ENCODE data around the gene ANXA2.
"Not testable (repeated sequence)": the region's sequence is repeated elsewhere in the genome, so short reads cannot be mapped to it uniquely, and the experiment has no call there.

ANXA2 gene

DNA sequence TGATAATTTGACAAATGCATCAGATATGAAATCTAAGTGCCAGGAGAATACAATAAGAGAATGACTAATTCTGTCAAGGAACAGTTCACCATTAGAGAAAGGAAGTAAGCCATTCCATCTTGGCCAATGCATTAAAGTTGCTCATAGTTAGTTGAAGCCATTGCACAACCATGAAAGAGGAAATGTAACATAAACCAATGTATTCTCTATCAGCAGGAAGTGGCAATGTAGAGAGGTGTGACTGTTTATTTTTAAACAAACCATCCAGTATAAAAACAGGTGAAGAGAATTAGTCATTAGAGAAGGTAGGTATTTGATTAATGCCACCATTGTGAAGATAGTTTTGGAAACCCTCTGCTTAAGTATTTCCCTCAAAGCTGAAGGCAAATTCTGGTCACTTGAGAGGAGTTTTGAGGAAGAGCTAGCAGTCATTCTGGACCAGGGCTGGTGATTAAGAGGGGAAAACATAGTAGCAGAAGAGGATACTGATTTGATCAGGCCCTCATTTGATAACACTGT, 10.7 kb upstream of the ANXA2 start:
- Histone ChIP-seq H3K27ac (ENCODE audit: low read depth, low read length) (no peak overlapping the region), H3K36me3 (ENCODE audit: insufficient read depth, low read length) (no peaks in the 10 kb centered on the region), H3K27me3 (ENCODE audit: insufficient read depth, low read length) (no peaks in the 10 kb centered on the region), H3K9me3 (ENCODE audit: insufficient read depth, low read depth, low read length) (no peaks in the 10 kb centered on the region), H3K4me1 (ENCODE audit: insufficient read depth, low read length) (peaks cover 19% of the 10 kb centered on the region; the same call in 1 of the 2 replicates), H3K4me3 (ENCODE audit: low read length) (no peak overlapping the region), H3K9ac (ENCODE audit: low read depth, low read length) (no peak overlapping the region)

DNA sequence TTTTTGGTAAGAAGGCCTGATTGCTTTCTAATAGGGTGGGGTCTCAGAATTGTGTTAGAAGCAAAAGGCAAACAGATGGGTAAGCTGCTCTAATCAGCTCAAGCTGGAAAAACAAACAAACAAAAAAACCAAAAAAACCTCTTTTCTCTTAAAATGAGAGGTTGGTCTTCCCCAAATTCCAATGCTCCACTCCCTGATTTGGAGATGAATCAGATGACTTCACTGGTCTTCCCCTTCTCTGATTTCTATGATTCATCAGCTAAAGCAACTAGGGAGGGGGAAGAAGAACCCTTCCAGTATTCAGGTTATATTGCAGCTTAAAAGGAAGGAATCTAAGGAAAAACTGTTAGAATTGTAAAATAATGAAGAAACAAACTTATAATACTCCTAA, 9.6 kb upstream of the ANXA2 start:
- H3K4me3 ChIP-seq (ENCODE audit: low read length): no peak overlapping the region
- no peaks in the 10 kb centered on the region for H3K9me3 ChIP-seq (ENCODE audit: insufficient read depth, low read depth, low read length)
- no peaks in the 10 kb centered on the region for H3K27me3 ChIP-seq (ENCODE audit: insufficient read depth, low read length)
- peaks cover 14% of the 10 kb centered on the region; the same call in 1 of the 2 replicates for H3K4me1 ChIP-seq (ENCODE audit: insufficient read depth, low read length)
- no peak overlapping the region for H3K9ac ChIP-seq (ENCODE audit: low read depth, low read length)
- no peak overlapping the region for H3K27ac ChIP-seq (ENCODE audit: low read depth, low read length)
- no peaks in the 10 kb centered on the region for H3K36me3 ChIP-seq (ENCODE audit: insufficient read depth, low read length)

DNA sequence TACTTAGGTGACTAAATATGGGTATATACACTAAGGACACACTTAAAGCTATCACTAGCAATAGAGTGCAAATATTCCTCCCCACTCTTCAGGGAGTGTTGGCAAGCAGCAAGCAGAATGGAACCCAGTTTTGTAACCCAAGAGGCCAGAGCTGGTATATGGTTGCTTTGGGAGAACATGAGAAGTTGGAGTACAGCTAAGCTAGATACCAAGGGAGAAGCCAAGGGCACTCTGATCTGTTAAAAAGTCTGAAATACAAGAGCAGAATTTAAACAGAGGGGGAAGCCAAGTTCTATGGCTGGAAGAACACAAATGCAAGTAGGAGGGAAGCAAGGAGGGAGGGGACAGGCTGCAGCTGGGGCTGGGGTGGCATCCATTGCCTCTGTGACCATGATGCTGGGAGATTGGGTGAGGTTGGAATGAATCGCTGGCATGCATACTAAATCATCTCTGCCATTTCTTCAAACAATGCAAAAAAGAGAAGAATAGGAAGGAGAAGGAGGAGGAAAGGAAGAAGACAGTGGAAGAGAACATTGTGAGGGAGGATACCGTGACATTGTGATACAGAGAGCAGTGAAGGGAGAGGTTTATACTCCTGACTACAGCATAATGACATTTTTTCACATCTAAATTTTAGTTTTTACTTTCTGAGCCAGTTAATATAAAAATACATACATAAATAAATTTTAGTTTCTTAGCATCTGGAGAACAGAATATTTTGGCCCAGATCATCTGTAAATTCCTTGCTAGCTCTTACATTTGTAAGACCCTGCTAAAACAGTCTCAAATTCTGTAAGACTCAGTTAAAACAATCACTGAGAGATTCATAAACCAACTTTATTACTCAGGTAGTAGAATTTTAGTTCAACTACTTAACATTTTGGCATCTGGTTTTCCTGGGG, 9.0 kb upstream of the ANXA2 start:
- Histone ChIP-seq H3K27ac (ENCODE audit: low read depth, low read length) (no peak overlapping the region), H3K36me3 (ENCODE audit: insufficient read depth, low read length) (no peaks in the 10 kb centered on the region), H3K4me3 (ENCODE audit: low read length) (no peak overlapping the region), H3K9ac (ENCODE audit: low read depth, low read length) (no peak overlapping the region), H3K27me3 (ENCODE audit: insufficient read depth, low read length) (no peaks in the 10 kb centered on the region), H3K4me1 (ENCODE audit: insufficient read depth, low read length) (peaks cover 14% of the 10 kb centered on the region; the same call in 1 of the 2 replicates), H3K9me3 (ENCODE audit: insufficient read depth, low read depth, low read length) (no peaks in the 10 kb centered on the region)
- 92% methylated on average over 1 of the region's 2 CpGs for WGBS

DNA sequence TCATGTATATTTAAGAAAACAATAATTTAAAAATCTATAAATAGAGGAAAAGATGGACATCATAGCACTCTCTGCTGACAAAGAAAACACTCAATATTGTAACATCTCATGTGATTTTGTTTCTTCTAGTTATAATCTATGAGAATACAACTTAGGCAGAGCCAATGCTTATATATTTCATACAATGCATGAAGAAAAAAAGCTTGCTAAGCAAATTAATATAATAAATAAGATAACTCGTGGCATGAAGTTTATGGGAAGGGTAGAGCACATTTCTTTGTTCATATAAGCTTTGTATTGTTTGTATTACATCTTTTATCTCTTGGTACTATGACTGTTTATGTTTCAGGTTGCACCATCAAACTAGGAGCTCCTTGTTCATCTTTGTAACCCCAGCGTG, 7.6 kb upstream of the ANXA2 start:
- Histone ChIP-seq H3K4me1 (ENCODE audit: insufficient read depth, low read length) (peaks cover 21% of the 10 kb centered on the region), H3K36me3 (ENCODE audit: insufficient read depth, low read length) (no peaks in the 10 kb centered on the region)
- 96% methylated on average over 1 of the region's 2 CpGs for WGBS

DNA sequence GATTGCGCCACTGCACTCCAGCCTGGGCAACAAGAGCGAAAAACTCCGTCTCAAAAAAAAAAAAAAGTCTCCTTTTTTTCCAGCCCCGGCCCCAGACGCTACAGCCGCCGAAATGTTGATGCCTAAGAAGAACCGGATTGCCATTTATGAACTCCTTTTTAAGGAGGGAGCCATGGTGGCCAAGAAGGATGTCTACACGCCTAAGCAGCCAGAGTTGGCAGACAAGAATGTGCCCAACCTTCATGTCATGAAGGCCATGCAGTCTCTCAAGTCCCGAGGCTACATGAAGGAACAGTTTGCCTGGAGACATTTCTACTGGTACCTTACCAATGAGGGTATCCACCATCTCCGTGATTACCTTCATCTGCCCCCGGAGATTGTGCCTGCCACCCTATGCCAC, 6.6 kb upstream of the ANXA2 start:
- H3K27me3 ChIP-seq (ENCODE audit: insufficient read depth, low read length); H3K9ac ChIP-seq (ENCODE audit: low read depth, low read length); H3K4me3 ChIP-seq (ENCODE audit: low read length); H3K36me3 ChIP-seq (ENCODE audit: insufficient read depth, low read length); H3K9me3 ChIP-seq (ENCODE audit: insufficient read depth, low read depth, low read length); H3K27ac ChIP-seq (ENCODE audit: low read depth, low read length): not testable (repeated sequence)
- WGBS: 93% methylated on average over 12 of the region's 12 CpGs
- peaks cover 31% of the 10 kb centered on the region for H3K4me1 ChIP-seq (ENCODE audit: insufficient read depth, low read length)

More for the DNA sequence above, 7.6 kb upstream of the ANXA2 start:
- Histone ChIP-seq H3K4me3 (ENCODE audit: low read length) (no peak overlapping the region), H3K9me3 (ENCODE audit: insufficient read depth, low read depth, low read length) (no peaks in the 10 kb centered on the region), H3K27me3 (ENCODE audit: insufficient read depth, low read length) (no peaks in the 10 kb centered on the region), H3K27ac (ENCODE audit: low read depth, low read length) (no peak overlapping the region), H3K9ac (ENCODE audit: low read depth, low read length) (no peak overlapping the region)

DNA sequence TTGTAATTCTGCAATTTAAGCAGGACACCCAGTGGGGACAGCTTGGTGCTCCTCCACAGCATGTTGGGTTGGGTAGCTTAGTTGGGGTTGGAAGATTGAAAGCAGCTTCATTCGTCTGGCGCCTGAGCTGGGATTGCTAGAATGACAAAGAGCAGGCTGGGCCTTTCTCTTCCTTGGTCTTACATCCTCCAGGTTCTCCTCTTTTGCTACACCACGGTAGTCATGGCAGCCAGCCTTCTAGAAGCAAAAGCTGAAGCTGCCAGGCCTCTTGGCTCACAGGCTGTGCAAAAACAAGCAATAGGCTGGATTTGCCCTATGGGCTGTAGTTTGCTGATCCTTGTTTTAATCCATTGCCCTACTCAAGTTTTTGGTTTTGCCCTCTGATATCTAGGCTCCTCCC, 3.2 kb upstream of the ANXA2 start:
- Histone ChIP-seq H3K4me3 (ENCODE audit: low read length) (no peak overlapping the region), H3K9ac (ENCODE audit: low read depth, low read length) (no peak overlapping the region), H3K27me3 (ENCODE audit: insufficient read depth, low read length) (peaks cover 8% of the 10 kb centered on the region; the same call in 1 of the 2 replicates), H3K9me3 (ENCODE audit: insufficient read depth, low read depth, low read length) (no peaks in the 10 kb centered on the region), H3K4me1 (ENCODE audit: insufficient read depth, low read length) (peaks cover 31% of the 10 kb centered on the region), H3K27ac (ENCODE audit: low read depth, low read length) (no peak overlapping the region), H3K36me3 (ENCODE audit: insufficient read depth, low read length) (peaks cover 3% of the 10 kb centered on the region; the same call in 1 of the 2 replicates)
- 14% methylated on average over 3 of the region's 3 CpGs for WGBS

DNA sequence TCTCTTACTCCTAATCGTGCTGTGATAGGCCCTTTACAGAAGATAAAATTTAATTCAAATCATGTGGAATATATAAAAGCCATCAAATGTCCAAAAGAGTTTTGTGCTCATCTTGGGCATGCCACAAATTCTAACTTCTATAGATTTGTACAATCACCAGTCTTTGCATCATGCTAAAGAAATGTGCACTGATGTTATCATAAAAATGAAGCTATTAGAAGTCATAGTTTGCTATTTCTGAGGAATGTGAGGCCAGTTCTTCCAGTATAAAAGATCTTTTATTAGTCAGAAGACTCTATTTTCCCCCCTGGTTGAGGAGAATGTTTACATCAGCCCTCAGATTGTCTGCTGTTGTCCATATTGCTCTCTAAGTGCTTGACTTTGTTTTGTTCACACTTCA, 2.1 kb upstream of the ANXA2 start:
- Histone ChIP-seq H3K36me3 (ENCODE audit: insufficient read depth, low read length) (peaks cover 12% of the 10 kb centered on the region), H3K4me1 (ENCODE audit: insufficient read depth, low read length) (peaks cover 41% of the 10 kb centered on the region), H3K9me3 (ENCODE audit: insufficient read depth, low read depth, low read length) (no peaks in the 10 kb centered on the region), H3K27me3 (ENCODE audit: insufficient read depth, low read length) (peaks cover 8% of the 10 kb centered on the region; the same call in 1 of the 2 replicates), H3K27ac (ENCODE audit: low read depth, low read length) (no peak overlapping the region), H3K9ac (ENCODE audit: low read depth, low read length) (no peak overlapping the region), H3K4me3 (ENCODE audit: low read length) (no peak overlapping the region)
- 80% methylated on average over 1 of the region's 1 CpG for WGBS

DNA sequence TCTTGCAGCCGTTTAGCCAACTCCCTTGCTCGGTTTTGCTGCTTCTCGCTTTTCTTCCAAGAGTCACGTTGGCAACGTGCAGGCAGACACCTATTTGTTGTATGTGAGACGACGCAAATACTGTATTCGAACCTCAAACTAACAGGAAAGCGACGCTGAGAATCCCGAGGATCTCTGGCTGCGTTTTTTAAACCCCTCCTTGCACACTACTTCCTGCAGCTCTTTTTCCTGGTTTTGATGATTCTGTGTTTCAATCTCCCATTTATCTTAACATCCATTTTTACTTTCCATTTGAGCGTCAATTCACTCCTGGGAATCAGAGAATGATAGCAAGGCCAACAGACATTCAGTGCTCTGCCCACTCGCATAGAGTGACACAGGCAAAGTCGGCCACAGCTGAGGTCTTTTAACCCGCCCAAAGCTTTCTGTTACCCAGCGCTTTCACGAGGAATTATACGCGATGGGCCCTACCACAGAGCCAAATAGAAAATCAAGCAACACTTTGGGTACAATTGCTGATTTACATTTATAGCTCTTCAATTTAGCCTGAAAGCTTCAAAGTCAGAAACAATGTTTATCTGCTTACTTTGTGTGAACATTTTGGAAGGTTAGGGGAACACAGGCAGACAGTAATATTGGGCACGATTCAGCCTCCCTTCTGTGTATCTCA, 1.6 kb upstream of the ANXA2 start:
- H3K9ac ChIP-seq (ENCODE audit: low read depth, low read length): peak overlapping the region; percentile 90
- H3K27me3 ChIP-seq (ENCODE audit: insufficient read depth, low read length): peaks cover 8% of the 10 kb centered on the region; the same call in 1 of the 2 replicates
- H3K27ac ChIP-seq (ENCODE audit: low read depth, low read length): no peak overlapping the region
- no peaks in the 10 kb centered on the region for H3K9me3 ChIP-seq (ENCODE audit: insufficient read depth, low read depth, low read length)
- peak overlapping the region; percentile 80 for H3K4me3 ChIP-seq (ENCODE audit: low read length)
- peaks cover 14% of the 10 kb centered on the region for H3K36me3 ChIP-seq (ENCODE audit: insufficient read depth, low read length)
- H3K4me1 ChIP-seq (ENCODE audit: insufficient read depth, low read length): peaks cover 44% of the 10 kb centered on the region
- 40% methylated on average over 20 of the region's 21 CpGs for WGBS

DNA sequence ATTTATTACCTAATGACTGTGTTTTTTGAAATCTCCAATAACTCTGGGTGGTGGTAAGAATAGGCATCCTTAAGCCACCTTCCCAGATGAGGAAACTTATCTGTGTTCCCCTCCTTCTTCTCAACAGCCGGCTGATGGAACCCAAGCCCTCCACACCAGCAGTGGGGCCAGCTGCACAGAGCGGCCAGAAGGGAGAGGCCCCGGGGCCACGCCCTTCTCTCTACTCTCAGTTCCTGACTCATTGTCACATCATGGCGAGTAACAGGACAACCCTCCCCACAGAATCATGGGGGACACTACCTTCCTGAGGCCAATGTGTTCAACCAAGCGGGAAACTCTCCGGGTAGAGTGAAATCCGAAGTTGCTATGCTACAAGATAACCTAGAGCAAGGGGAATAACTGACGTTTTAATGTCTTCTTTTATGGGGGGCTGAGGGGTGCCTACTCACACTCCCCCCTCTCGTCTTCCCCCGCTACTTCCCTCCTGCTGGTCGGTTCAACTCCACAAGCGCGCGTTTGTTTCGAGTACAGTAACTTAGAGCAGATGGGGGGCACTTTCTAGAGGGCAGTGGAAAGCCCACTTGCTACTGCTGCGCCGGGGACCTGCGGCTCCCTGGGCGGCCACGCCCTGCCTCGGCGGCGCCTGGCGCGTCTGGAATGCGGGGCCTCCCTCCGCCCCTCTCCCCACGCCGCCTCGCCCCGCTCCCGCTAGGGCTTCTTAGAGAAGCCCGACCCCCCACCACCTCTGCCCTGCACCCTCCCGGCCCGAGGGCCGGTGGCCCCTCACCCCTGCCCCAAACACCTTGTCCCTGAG, 621 bp downstream of the ANXA2 start:
- Histone ChIP-seq H3K36me3 (ENCODE audit: insufficient read depth, low read length) (peaks cover 28% of the 10 kb centered on the region), H3K4me1 (ENCODE audit: insufficient read depth, low read length) (peaks cover 60% of the 10 kb centered on the region), H3K9ac (ENCODE audit: low read depth, low read length) (peak overlapping the region; percentile 73), H3K9me3 (ENCODE audit: insufficient read depth, low read depth, low read length) (no peaks in the 10 kb centered on the region), H3K27me3 (ENCODE audit: insufficient read depth, low read length) (peaks cover 8% of the 10 kb centered on the region; the same call in 1 of the 2 replicates), H3K27ac (ENCODE audit: low read depth, low read length) (peak overlapping the region; percentile 88), H3K4me3 (ENCODE audit: low read length) (peak overlapping the region; percentile 80)
- 1% methylated on average over 36 of the region's 37 CpGs for WGBS

DNA sequence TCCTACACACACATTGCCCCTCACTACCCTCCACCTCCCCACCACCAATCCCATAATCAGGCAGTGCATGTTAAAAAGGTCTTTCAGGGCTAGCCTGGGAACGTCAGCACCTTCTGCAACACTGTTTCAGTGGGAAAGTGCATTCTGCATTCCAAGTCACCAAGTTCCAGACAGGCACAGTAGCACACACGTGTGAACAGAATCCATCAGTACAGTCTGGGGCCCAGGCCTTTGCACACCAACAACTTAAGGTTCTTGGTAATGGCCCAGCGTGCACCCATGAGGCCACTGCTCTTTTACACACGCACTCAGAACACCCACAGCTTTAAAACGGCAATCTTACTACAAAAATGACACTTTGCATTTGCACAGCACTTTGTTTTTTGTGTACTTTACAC, 1.2 kb downstream of the ANXA2 start:
- H3K9me3 ChIP-seq (ENCODE audit: insufficient read depth, low read depth, low read length): no peaks in the 10 kb centered on the region
- H3K4me1 ChIP-seq (ENCODE audit: insufficient read depth, low read length): peaks cover 66% of the 10 kb centered on the region
- 45% methylated on average over 5 of the region's 5 CpGs for WGBS
- peaks cover 8% of the 10 kb centered on the region; the same call in 1 of the 2 replicates for H3K27me3 ChIP-seq (ENCODE audit: insufficient read depth, low read length)
- peak overlapping the region; percentile 80 for H3K4me3 ChIP-seq (ENCODE audit: low read length)
- no peak overlapping the region for H3K27ac ChIP-seq (ENCODE audit: low read depth, low read length)
- peaks cover 28% of the 10 kb centered on the region for H3K36me3 ChIP-seq (ENCODE audit: insufficient read depth, low read length)
- H3K9ac ChIP-seq (ENCODE audit: low read depth, low read length): peak overlapping the region; percentile 73; the same call in 1 of the 2 replicates

Data from HUES64 (cell line).